Fibroblast of lung (primary cell): ENCODE results near the gene LUC7L3.

Source experiments
- CTCF ChIP-seq, 2 donors: IDR thresholded peaks in 1 of 2; conservative IDR thresholded peaks in 1 of 2; 1 replicate in 1 of 2; 2 replicates in 1 of 2; pipeline ENCODE4 v1.5.1; 2011 to 2012; ENCODE audit warnings: low read length in 2 of 2, control low read depth in 1 of 2, inconsistent platforms in 1 of 2, low read depth in 1 of 2, mild to moderate bottlenecking in 1 of 2
- EZH2 ChIP-seq: IDR thresholded peaks from 2 replicates; pipeline ENCODE4 v1.5.1; 2012; ENCODE audit warnings: low read length, control low read depth, mild to moderate bottlenecking; ENCODE audit errors: missing control alignments

GRCh38 chr17:50799582-50799981, 80.2 kb downstream of the LUC7L3 start:
- TF ChIP-seq CTCF (conservative IDR thresholded peaks at IDR 0.05 in 1 of 2, IDR thresholded peaks at IDR 0.05 in 1 of 2; ENCODE audit: low read depth in 1 of 2, low read length in 2 of 2) (no peak), EZH2 (no peak)
